Fibroblast of peridontal ligament (primary cell): ENCODE results near the gene NTRK2.
"Not testable (repeated sequence)": the region's sequence is repeated elsewhere in the genome, so short reads cannot be mapped to it uniquely, and the experiment has no call there.

Experiments
- DNase-seq: peaks from one replicate; pipeline ENCODE4 v3.0.0-alpha.2; 2010; ENCODE audit errors: extremely low read depth

Gene NTRK2

DNA sequence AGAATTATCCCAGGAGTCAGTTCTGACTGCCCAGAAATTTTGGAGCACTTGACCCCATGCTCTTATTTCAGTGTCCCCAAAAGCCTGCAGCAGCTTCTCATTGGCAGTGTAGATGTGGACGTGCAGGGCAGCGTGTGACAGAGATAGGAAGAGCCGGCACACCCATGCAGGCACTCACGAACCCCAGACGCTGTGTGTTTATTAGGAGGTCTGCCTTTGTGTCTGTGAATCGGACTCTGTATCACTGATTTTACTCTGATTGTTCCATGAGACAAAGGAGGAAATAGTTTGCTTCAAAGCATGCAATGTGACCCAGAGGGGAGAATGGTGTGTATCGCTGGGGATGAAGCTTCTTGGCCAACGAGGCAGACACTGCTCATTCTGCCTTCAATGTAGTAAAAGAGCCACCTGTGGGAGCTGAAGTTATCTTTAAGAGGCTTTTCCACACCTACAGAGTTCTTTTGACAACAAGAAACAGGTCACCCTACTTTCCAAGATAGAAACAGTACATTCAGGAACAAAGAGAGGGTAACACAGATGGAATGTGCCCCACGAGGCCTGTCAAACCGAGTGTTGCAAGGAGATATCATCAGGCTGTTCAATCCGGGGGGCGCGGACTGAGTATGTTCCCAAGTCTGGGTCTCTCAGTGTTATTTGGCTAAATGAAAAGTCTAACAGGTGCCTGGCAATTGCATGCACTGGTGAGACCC is 224.0 kb downstream of the NTRK2 start:
- no peak for DNase-seq

DNA sequence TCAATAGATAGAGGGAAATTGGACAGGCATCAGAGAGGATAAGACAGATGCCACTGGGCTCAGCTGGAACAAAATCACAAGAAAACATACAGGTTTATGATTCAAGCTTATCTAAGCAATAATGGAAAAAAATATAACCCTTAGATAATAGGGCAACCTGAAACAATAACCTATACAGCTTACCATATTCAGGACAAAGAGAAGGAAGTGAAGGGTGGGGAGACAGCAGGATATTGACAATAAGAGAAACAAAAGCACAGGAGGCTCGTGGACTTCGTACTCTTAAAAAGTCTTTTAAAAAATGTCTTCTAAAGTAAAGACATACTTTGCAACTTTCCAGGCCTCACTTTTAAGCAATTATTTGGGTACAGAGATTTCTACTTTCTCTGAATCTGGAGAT is 225.3 kb downstream of the NTRK2 start:
- no peak for DNase-seq

DNA sequence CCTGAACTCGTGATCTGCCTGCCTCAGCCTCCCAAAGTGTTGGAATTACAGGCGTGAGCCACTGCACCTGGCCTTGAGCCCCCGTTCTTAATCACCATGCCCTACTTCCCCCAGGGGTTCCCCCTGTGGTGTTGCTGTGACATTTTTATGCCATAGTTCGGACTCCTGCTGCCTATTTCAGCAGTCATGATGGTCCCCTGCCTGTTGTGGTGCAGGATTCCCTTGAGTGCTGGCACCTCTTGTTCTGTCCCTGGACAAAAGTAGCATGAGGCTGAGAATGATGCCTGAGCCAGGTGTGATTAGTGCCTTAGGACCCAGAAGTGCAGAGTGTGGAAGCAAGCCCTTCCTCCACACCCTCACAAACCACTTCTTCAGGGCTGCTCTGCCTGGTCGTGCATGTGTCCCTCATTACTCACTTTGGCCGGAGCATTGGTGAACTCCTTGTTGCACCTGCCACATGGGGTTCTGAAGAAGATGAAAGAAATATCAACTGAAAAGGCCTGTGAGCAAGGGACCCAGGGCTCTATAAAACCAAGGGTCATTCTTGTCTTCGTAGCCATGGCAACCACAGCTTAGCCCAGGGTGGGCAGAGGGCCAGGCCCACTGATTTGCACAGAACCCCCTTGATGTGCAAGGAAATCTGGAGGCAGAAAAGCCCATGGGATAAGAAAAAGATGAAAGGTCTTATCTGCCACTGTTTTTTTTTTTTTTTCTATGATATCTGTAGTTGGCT is 228.0 kb downstream of the NTRK2 start:
- no peak for DNase-seq

DNA sequence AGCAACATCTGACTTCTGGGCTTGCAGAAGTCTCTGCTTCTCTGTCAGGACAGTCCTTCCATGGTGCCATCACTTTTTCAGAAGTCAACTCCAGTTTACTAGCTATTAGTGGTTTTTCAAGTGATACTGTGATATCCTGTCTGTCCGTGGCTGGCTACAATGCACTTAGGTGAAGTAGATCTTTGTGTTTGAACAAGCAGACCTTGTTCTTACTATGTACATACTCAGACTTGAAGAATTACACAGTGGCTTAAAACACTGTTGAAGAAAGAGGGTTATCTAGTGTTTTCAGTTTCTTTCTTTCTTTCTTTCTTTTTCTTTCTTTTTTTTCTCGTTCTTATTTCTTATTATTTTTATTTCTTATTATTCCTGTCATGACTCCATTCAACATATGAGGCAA is 228.7 kb downstream of the NTRK2 start:
- no peak for DNase-seq

DNA sequence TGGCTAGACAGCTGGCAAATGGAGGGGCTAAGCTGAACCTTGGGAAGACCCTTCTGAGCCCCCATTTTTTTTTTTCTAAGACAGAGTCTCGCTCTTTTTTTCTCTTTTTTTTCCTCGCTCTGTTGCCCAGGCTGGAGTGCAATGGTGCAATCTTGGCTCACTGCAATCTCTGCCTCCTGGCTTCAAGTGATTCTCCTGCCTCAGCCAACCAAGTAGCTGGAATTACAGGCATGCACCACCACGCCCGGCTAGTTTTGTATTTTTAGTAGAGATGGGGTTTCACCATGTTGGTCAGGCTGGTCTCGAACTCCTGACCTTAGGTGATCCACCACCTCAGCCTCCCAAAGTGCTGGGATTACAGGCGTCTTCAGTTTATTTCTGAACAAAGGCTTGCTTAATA is 229.1 kb downstream of the NTRK2 start:
- DNase-seq = not testable (repeated sequence)

DNA sequence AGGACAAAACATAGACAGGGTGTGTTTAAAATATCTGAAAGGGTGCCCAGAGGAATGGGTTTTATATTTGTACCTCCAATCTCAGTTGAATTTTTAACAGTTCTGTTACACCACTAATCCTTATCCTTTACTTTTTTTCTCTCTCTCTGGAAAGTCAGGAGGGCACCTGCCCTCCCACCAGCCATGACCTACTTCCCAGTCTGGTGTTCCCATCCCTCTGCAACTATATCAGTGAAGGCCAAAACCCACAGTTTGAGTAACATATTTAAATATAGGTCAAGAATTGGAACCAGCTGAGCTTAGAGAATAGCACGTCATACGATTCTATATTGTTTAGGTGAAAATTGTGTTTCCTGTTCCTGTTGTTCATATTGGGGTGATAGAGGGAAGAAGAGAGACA is 229.8 kb downstream of the NTRK2 start:
- no peak for DNase-seq

DNA sequence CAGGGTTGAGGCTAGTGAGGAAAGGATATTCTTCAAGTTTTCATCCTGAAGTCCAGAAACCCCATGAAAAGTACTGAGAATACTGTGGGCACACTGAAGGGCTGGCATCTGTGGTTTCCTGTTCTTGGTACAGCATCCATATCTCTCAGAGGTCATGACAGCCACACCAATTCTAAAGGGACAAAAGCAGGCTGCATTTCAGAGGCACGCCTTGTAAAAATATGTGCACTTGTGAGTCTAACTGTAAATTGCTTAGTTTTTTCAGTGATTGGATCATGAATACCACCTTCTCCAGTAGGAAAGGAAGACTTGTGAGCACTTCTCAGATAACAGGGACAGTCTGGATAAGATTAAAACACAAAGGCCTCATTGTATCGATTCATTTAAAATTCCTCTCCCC is 230.9 kb downstream of the NTRK2 start:
- no peak for DNase-seq

DNA sequence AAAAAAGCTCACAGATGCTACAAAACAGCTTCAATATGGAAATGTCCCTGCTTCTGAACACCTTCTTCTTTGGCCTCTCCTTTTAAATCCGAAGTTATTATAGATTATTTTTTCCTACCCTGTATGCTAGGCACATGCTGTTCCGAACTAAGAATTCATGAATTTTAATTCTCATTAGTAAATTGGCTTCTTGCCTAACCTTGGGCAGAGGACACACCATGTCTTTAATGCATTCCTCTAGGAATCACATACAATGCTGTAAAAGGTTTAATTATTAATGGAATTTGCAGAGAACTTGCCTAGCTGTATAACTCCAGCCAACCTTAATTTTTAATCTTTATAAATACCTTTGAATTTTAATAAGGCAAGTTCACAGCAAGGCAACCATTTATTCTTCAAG is 234.4 kb downstream of the NTRK2 start:
- DNase-seq = no peak

DNA sequence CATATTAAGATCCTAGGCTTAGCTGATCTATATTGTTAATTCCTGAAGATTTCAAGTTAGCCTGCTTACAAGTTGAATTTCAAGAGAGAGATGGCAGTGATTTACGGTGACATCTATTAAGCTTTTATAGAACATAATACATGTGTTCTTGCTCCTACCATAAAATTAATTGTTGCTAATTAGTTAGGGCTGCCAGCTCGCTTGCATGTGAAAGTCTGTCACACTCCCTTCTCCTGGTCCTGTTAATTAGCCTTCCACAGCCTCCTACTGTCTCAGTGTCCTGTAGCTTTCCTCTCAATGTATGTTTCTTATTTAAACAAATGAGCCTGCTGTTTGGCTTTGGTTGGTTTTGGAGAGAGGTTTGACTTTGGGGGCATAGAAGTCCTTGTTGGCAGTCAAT is 247.2 kb downstream of the NTRK2 start:
- DNase-seq = no peak

DNA sequence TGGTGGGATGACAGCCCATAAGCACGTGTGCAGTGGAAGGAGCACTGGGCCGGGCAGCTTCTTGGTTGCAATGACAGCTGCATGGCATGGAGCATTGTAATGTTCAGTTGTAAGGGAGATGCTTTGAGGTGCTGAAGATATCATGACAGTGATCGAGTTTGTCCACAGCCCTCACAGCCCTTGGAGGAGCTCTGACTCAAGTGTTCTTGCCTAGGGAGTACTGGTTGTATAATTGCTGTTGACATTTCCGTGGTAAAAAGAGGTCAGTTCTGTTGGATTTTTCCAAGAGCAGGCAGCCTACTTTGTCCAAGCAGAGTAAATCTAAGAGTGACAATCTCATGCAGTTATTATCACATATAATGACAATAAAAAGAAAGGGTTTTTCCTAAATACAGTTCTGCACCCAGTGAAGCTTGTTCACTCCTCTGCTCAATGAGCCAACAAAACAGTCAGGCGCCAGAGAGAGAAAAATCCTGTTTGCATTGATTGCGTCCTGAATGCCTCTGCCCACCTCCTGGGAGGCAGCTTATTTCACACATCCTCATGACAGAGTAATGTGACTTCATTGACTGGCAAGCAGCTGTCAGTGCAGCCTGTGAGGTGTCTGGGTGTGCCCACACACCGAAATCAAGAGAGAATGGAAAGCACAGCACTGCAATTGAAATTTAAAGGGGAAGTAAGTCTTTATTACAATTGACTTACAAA is 248.0 kb downstream of the NTRK2 start:
- no peak for DNase-seq

DNA sequence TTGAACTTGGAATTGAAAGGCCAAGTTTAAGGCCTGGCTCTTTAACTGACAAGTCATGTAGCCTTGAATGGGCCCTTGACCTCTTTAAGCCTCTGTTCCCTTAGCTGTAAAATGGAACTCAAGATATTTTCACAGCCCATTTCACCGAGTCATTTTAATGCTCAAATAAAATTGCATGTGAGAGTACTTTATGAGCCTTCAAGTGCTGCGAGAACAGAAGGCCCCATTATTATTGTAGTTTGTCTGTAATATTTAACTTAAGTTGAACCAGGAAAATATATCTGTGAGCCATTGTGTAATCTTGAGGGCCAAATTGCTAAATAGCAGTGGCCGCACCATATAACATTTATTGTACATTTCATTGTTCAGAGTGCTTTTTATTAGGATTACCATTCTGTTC is 249.9 kb downstream of the NTRK2 start:
- no peak for DNase-seq

DNA sequence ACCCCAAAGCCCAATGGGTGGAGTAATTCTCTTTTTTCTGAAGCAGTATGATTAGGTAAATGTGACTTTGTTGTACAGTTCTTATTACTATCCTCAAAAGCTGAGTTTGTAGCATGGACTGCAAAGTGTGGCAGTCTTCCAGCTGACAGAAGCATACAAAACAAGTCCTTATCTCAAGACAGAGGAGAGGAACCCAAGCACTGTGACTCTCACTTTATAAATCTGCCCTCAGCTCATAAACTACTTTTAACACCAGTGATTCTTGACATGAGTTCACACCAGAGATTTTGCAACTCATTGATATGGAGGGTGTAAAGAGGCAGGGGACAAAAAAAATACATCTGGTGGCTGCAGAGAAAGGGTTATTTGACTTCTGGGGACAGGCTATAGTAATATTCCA is 251.6 kb downstream of the NTRK2 start:
- DNase-seq = no peak

DNA sequence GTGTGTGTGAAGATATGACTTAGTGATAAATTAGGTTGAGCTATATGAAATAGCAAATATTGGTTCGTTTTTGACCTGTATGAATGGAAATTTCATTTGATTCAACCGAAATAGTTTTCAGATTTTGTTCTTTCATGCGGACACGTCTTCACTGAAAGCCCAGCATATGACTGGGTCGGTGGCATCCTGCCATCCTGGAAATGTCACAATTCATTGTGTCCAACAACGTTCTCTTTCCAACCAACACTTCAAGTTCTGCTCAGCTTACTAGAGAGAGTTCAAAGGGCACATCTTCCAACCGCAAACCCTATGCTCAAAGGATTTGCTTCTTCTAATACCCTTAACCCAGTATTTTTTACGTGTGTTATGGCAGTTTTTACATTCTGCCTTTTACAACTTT is 252.5 kb downstream of the NTRK2 start:
- no peak for DNase-seq

DNA sequence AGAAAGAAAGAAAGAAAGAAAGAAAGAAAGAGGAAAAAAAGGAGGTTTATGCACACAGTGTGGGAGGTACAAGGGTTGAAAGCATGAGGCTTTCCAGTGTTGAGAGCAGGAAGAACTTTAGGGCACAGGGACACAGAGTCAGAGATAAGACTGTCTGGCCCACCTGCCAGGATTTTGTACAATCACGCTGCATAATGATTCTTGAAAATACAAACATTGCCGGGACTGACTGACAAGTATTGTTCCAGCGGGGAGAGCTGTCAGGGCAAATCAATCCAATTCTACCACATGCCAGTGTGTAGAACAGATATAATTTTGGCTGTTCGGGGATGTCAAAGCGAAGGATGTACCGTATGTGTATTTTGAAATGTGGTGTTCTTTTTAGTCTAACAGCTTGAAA is 254.7 kb downstream of the NTRK2 start:
- no peak for DNase-seq

DNA sequence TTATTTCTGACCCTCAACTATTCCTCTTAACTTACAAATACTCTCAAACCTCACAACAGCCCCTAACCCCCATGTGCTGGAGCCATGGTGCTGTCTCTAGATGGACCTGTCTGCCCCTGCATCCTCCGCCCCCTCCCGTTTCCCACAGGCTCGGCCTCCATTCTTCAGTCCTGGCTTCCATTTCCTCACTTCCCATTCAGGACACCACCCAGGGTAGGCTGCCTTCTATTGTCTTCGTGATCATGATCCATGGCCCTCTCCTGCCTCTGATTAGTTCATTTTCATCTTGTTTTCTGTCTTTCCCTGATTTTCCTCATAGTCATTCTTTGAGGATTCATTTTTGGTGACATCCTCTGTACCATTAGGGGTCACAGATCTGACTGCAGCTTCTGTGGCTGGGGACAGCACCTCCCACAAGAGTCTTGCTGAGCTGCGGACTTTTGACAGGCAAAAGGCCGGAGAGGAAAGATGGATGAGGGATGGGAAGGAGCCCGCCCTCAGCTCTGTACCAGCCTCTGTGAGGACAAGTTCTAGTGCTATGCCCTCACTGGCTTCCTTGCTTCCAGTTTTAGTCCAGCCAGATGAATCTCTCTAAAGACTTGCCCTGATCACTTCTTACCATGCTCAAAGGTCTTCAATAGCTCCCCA is 255.8 kb downstream of the NTRK2 start:
- no peak for DNase-seq

DNA sequence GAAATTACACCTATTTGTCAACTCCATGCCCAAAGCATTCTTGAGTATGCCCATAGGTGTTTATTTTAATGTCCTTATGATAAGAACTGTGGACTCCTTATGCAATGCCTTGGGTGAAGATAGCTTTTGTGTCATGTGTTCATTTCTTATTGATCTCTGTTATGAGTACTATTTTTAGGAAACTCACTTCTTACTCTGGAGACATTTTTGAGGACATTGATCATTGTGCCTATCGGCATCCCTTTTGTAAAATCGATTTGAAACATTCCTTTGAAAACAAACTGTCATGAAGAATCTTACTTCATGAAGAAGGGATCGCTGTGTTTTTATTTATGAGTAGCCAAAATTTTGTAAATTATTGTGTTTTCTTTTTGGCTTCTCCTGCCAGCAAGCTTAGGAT is 257.3 kb downstream of the NTRK2 start:
- DNase-seq = no peak

DNA sequence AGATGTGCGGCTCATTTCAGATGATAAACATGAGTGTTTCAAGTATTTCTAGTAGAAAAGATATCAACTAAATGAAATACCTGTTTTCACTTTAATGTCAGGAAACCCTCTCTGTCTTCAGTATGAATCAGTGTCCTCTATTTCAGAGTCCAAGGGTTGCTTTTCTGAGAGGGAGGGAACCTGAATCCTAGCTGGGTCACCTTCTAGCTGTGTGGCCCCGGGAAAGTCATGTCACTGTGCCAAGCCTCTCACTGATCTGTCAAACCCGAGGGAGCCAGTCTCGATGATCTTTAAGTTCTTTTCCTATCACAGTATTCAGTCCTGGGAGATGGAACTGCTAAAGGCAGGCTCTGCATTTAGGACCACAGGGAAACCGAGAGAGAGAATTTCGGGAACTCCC is 258.9 kb downstream of the NTRK2 start:
- no peak for DNase-seq

DNA sequence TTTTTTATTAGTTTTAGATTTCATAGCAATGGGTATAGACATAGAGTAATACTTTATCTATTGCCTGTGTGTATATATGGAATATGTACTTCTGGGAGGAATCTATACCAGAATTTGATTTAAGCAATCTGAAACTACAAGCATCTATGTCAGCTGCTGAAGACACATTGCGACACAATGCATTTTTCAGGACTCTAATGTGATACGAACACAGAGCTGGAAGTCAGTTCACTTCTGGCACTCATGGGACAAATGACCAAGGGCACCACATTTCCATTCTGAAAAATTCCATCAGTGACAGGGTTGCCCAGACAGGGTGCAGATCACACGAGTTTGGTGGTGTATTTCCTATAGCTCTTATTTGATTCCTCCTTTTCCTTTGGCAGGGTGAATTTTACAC is 259.5 kb downstream of the NTRK2 start:
- DNase-seq = no peak

DNA sequence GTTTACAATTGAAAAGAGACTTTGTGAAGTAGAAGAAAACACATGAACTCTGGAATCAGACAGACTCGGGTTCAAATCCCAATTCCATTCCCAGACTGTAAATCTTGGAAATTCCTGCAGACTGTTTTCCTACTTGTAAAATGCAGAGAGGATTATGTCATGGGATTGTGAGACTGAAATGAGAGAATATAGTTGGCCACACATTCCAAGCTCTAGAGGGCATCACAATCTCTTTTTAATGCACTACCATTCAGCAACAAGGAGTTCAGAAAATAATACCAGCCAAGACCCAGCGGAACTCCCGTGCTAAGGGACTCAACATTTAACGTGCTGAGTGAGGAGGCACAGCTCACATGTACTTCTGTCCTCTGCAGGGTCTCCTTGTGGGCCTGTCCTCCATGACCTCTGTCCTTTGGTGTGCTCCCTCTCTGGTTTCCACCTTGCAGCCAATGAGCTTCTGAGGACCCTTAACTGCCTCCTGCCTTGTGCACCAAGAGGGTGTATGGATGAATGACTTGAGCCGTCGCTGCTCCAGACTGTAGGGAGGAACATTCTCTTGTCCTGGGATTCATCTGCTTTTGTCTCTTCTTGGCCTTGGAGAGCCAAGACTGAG is 263.5 kb downstream of the NTRK2 start:
- no peak for DNase-seq

DNA sequence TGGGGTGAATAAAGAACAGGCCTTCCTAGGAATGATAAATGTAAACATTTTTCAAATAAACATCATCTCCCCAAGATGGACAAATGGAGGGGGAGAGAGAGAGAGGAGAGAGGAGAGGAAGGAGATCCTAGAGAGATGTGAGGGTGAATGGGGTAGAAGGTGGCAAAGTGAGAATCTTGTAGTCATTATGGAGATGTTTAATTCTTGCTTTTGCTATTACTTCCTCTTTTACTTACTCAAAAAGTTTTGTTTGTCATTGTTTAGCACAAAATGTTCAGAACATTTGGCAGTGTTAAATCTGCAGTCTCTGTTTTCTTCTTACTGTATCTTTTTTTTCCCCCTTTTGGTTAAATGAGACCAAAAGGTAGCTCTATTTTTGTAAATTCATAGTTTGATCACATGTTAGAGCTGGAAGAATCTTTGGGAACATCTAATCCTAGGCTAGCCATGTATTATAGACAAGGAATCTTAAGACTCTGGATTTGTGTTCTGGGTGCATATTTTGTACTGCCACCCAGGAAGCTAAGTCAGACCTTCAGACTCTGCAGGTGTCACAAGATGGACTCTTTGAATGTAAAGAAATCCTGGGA is 266.1 kb downstream of the NTRK2 start:
- no peak for DNase-seq

DNA sequence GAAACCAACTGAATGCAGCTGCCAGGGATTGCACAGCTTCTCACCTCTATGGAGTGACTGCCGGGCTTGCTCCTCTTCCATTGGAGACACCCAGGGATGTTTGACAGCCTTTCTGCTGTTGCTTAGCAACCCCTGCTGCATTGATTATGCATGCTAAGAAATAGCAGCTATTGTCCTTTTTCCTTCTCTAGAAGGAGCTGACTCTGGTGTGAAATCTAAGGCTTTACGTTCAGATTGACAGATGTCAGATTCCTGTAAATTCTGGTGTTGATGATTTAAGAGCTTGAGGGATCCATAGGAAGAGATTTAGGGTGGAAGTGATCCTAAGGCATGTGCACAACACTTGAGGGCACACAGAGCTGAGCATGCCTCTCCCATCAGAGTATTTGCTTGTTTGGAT is 267.7 kb downstream of the NTRK2 start:
- DNase-seq = no peak

DNA sequence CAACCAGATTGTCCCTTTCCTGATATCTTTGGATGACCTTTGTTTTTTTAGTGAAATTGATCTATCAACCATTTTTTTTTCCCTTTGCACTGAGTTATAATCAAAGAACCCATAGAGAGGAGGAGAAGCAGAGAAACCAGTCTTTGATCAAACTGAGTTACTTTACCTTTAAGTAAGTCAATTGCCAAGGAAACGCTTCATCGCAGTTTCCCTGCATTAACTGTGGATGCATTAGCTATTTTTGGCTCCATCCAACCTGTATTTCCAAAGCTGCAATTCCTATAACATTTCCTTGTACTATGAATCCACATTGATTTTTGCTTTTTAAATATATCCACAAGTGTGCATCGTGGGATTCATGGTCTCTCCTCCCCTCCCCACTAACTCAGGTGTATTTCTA is 268.1 kb downstream of the NTRK2 start:
- no peak for DNase-seq
